Measurements from ENCODE around the gene ZNF625. TPM values are rescaled to one million over a fixed set of nuclear protein-coding genes. Genes with fewer than 3 reads are reported as not detected.
A peak's percentile ranks its signal among the peaks of the same experiment; 100 is the strongest.

ZNF625 gene
- total and polyA plus RNA-seq, 7 experiments from 2014 or later, result 0.45 to 5.2 (median 1.6) TPM

GRCh38 chr19:12133069-12133468 is 23.5 kb downstream of the ZNF625 start:
- Histone ChIP-seq H3K4me1 (ENCODE audit: control insufficient read depth in 2 of 2, insufficient read depth in 2 of 2, low read length in 2 of 2) (no peaks in the 10 kb centered on the region), H3K9me3 (ENCODE audit: control insufficient read depth in 2 of 3, low read length in 3 of 3) (peaks cover 0 to 32% (median 18%) of the 10 kb centered on the region in 3 experiments), H3K4me3 (ENCODE audit: low read length) (no peak overlapping the region), H3K27me3 (ENCODE audit: control insufficient read depth in 2 of 2, insufficient read depth in 2 of 2, low read length in 2 of 2) (no peaks in the 10 kb centered on the region), H3K36me3 (ENCODE audit: control insufficient read depth in 2 of 3, insufficient read depth in 3 of 3, low read length in 3 of 3) (peaks cover 0 to 44% (median 18%) of the 10 kb centered on the region in 3 experiments), H3K27ac (ENCODE audit: low read depth, low read length) (no peak overlapping the region)
- Mint-ChIP-seq H3K27me3 (no peaks in the 10 kb centered on the region), H3K4me1 (peaks cover 5 to 9% (median 8%) of the 10 kb centered on the region in 7 donors), H3K27ac (no peak overlapping the region), H3K9me3 (peaks cover 0 to 70% (median 35%) of the 10 kb centered on the region in 11 donors), H3K4me3 (no peak overlapping the region), H3K36me3 (peaks cover 26 to 68% (median 52%) of the 10 kb centered on the region in 5 donors)
- intact Hi-C loops (cut with micrococcal nuclease), result no loop called here
- ChIA-PET POLR2A (no interaction called here), CTCF (no interaction called here)
- ATAC-seq (no peak), DNase-seq (no peak)

GRCh38 chr19:12126707-12127106 is 29.8 kb downstream of the ZNF625 start:
- H3K27ac ChIP-seq (ENCODE audit: low read depth, low read length), result no peak overlapping the region
- no peak overlapping the region for H3K27ac Mint-ChIP-seq

GRCh38 chr19:12117201-12117970 is 39.1 kb downstream of the ZNF625 start:
- peaks cover 6 to 25% (median 10%) of the 10 kb centered on the region in 5 donors for H3K36me3 Mint-ChIP-seq
- H3K27ac Mint-ChIP-seq, result no peak overlapping the region
- ChIA-PET POLR2A (no interaction called here), CTCF (no interaction called here)
- no peaks in the 10 kb centered on the region for H3K27me3 ChIP-seq (ENCODE audit: control insufficient read depth in 2 of 2, insufficient read depth in 2 of 2, low read length in 2 of 2)
- H3K4me3 Mint-ChIP-seq, result no peak overlapping the region
- H3K27ac ChIP-seq (ENCODE audit: low read depth, low read length), result no peak overlapping the region
- DNase-seq, result no peak
- intact Hi-C loops (cut with micrococcal nuclease), result no loop called here
- no peak for ATAC-seq
- H3K36me3 ChIP-seq (ENCODE audit: control insufficient read depth in 2 of 3, insufficient read depth in 3 of 3, low read length in 3 of 3), result no peaks in the 10 kb centered on the region
- no peaks in the 10 kb centered on the region for H3K27me3 Mint-ChIP-seq
- no peaks in the 10 kb centered on the region for H3K9me3 ChIP-seq (ENCODE audit: control insufficient read depth in 2 of 3, low read length in 3 of 3)
- no peaks in the 10 kb centered on the region for H3K4me1 ChIP-seq (ENCODE audit: control insufficient read depth in 2 of 2, insufficient read depth in 2 of 2, low read length in 2 of 2)
- H3K9me3 Mint-ChIP-seq, result peaks cover 0 to 31% (median 6%) of the 10 kb centered on the region in 11 donors
- no peaks in the 10 kb centered on the region for H3K4me1 Mint-ChIP-seq
- H3K4me3 ChIP-seq (ENCODE audit: low read length), result no peak overlapping the region

More at GRCh38 chr19:12126707-12127106, 29.8 kb downstream of the ZNF625 start:
- ATAC-seq, result no peak
- intact Hi-C loops (cut with micrococcal nuclease), result loop anchor here in 1 of 2 donors (1.0 kb wide), 1 partner anchor 15 kb away; no protein-coding TSS in a partner anchor
- POLR2A ChIA-PET, result no interaction called here
- H3K9me3 ChIP-seq (ENCODE audit: control insufficient read depth in 2 of 3, low read length in 3 of 3), result peaks cover 0 to 7% (median under 1%) of the 10 kb centered on the region in 3 experiments
- H3K4me3 ChIP-seq (ENCODE audit: low read length), result no peak overlapping the region
- Mint-ChIP-seq H3K27me3 (peaks cover 0 to 6% (median 0%) of the 10 kb centered on the region in 5 donors), H3K36me3 (peaks cover 0 to 21% (median 5%) of the 10 kb centered on the region in 5 donors), H3K9me3 (peaks cover 0 to 32% (median 14%) of the 10 kb centered on the region in 11 donors), H3K4me1 (no peaks in the 10 kb centered on the region), H3K4me3 (no peak overlapping the region)
- no peaks in the 10 kb centered on the region for H3K27me3 ChIP-seq (ENCODE audit: control insufficient read depth in 2 of 2, insufficient read depth in 2 of 2, low read length in 2 of 2)
- no peaks in the 10 kb centered on the region for H3K4me1 ChIP-seq (ENCODE audit: control insufficient read depth in 2 of 2, insufficient read depth in 2 of 2, low read length in 2 of 2)
- H3K36me3 ChIP-seq (ENCODE audit: control insufficient read depth in 2 of 3, insufficient read depth in 3 of 3, low read length in 3 of 3), result peaks cover 0 to under 1% (median 0%) of the 10 kb centered on the region in 3 experiments
- peak in 2 of 9 donors; percentile 9 to 13 for DNase-seq
- CTCF ChIA-PET, result no interaction called here

GRCh38 chr19:12113121-12113520 is 43.4 kb downstream of the ZNF625 start:
- ChIA-PET POLR2A (no interaction called here), CTCF (no interaction called here)
- Mint-ChIP-seq H3K27ac (no peak overlapping the region), H3K9me3 (peaks cover 0 to 52% (median 10%) of the 10 kb centered on the region in 11 donors), H3K27me3 (no peaks in the 10 kb centered on the region), H3K4me3 (no peak overlapping the region), H3K36me3 (peaks cover 11 to 47% (median 31%) of the 10 kb centered on the region in 5 donors), H3K4me1 (no peaks in the 10 kb centered on the region)
- DNase-seq, result no peak
- intact Hi-C loops (cut with micrococcal nuclease), result no loop called here
- Histone ChIP-seq H3K4me3 (ENCODE audit: low read length) (no peak overlapping the region), H3K9me3 (ENCODE audit: control insufficient read depth in 2 of 3, low read length in 3 of 3) (no peaks in the 10 kb centered on the region), H3K27me3 (ENCODE audit: control insufficient read depth in 2 of 2, insufficient read depth in 2 of 2, low read length in 2 of 2) (no peaks in the 10 kb centered on the region), H3K4me1 (ENCODE audit: control insufficient read depth in 2 of 2, insufficient read depth in 2 of 2, low read length in 2 of 2) (no peaks in the 10 kb centered on the region), H3K36me3 (ENCODE audit: control insufficient read depth in 2 of 3, insufficient read depth in 3 of 3, low read length in 3 of 3) (no peaks in the 10 kb centered on the region), H3K27ac (ENCODE audit: low read depth, low read length) (no peak overlapping the region)
- no peak for ATAC-seq

GRCh38 chr19:12112701-12113100 is 43.8 kb downstream of the ZNF625 start:
- no peaks in the 10 kb centered on the region for H3K4me1 Mint-ChIP-seq

DNA sequence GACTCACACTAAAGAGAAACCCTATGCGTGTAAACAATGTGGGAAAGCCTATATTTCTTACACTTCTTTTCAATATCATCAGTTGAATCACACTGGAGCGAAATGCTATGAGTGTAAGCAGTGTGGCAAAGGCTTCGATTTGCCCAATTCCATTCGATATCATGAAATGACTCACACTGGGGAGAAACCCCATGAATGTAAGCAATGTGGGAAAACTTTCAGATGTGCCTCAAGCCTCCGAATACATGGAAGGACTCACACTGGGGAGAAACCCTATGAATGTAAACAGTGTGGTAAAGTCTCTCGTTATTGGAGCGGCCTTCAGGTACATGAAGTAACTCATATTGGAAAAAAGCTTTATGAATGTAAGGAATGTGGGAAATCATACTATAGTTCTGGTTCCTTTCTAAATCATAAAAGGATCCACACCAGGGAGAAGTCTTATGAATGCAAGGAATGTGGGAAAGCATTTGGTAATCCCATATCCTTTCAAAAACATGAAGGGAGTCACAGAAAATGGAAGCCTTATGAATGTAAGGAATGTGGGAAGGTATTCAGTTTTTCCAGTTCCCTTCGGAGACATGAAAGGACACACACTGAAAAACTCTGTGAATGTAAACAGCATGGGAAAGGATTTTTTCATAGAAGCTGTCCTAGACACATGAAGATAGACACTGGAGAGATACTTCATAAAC is 44.4 kb downstream of the ZNF625 start:
- peaks cover 0 to 52% (median 9%) of the 10 kb centered on the region in 11 donors for H3K9me3 Mint-ChIP-seq
- no peak overlapping the region for H3K27ac Mint-ChIP-seq
- ATAC-seq, result no peak
- no peaks in the 10 kb centered on the region for H3K4me1 ChIP-seq (ENCODE audit: control insufficient read depth in 2 of 2, insufficient read depth in 2 of 2, low read length in 2 of 2)
- POLR2A ChIA-PET, result no interaction called here
- no peaks in the 10 kb centered on the region for H3K9me3 ChIP-seq (ENCODE audit: control insufficient read depth in 2 of 3, low read length in 3 of 3)
- DNase-seq, result no peak
- no peaks in the 10 kb centered on the region for H3K36me3 ChIP-seq (ENCODE audit: control insufficient read depth in 2 of 3, insufficient read depth in 3 of 3, low read length in 3 of 3)
- H3K27me3 ChIP-seq (ENCODE audit: control insufficient read depth in 2 of 2, insufficient read depth in 2 of 2, low read length in 2 of 2), result no peaks in the 10 kb centered on the region
- no peaks in the 10 kb centered on the region for H3K27me3 Mint-ChIP-seq
- intact Hi-C loops (cut with micrococcal nuclease), result no loop called here
- H3K4me1 Mint-ChIP-seq, result no peaks in the 10 kb centered on the region
- no peak overlapping the region for H3K4me3 ChIP-seq (ENCODE audit: low read length)
- H3K36me3 Mint-ChIP-seq, result peaks cover 11 to 46% (median 31%) of the 10 kb centered on the region in 5 donors
- CTCF ChIA-PET, result no interaction called here
- H3K4me3 Mint-ChIP-seq, result no peak overlapping the region
- H3K27ac ChIP-seq (ENCODE audit: low read depth, low read length), result no peak overlapping the region

More at GRCh38 chr19:12112701-12113100, 43.8 kb downstream of the ZNF625 start:
- intact Hi-C loops (cut with micrococcal nuclease), result no loop called here
- peaks cover 0 to 52% (median 10%) of the 10 kb centered on the region in 11 donors for H3K9me3 Mint-ChIP-seq
- H3K36me3 Mint-ChIP-seq, result peaks cover 11 to 47% (median 31%) of the 10 kb centered on the region in 5 donors
- no peak for DNase-seq
- Histone ChIP-seq H3K27me3 (ENCODE audit: control insufficient read depth in 2 of 2, insufficient read depth in 2 of 2, low read length in 2 of 2) (no peaks in the 10 kb centered on the region), H3K4me3 (ENCODE audit: low read length) (no peak overlapping the region), H3K36me3 (ENCODE audit: control insufficient read depth in 2 of 3, insufficient read depth in 3 of 3, low read length in 3 of 3) (no peaks in the 10 kb centered on the region), H3K27ac (ENCODE audit: low read depth, low read length) (no peak overlapping the region), H3K9me3 (ENCODE audit: control insufficient read depth in 2 of 3, low read length in 3 of 3) (no peaks in the 10 kb centered on the region), H3K4me1 (ENCODE audit: control insufficient read depth in 2 of 2, insufficient read depth in 2 of 2, low read length in 2 of 2) (no peaks in the 10 kb centered on the region)
- no peak for ATAC-seq
- ChIA-PET CTCF (no interaction called here), POLR2A (no interaction called here)
- H3K27ac Mint-ChIP-seq, result no peak overlapping the region
- no peaks in the 10 kb centered on the region for H3K27me3 Mint-ChIP-seq
- H3K4me3 Mint-ChIP-seq, result no peak overlapping the region

All from naive thymus-derived CD4-positive, alpha-beta T cell (primary cell).